Endothelial cell of umbilical vein (primary cell): ENCODE measurements around the gene ODAD3. TPM values are rescaled to one million over a fixed set of nuclear protein-coding genes. Genes with fewer than 3 reads are reported as not detected.

ENCODE experiments used
- BruUV-seq: library from RNA; stranded (reverse); fragments of 400-500 nt; replicated peaks from 2 replicates; lab custom pipeline; 2021; lab: Mats Ljungman, UMichigan
- CTCF ChIA-PET: fragments of 300-600, 350-600 bp; sonication (Branson Sonifier 250); formaldehyde crosslinking; loops from one replicate; lab custom pipeline; 2021; ENCODE audit warnings: antibody characterized with exemption, inconsistent platforms; lab: Charles Lee
- POLR2A ChIA-PET: fragments of 300-600, 350-600 bp; sonication (Branson Sonifier 250); formaldehyde crosslinking; loops from one replicate; lab custom pipeline; 2021; ENCODE audit warnings: antibody characterized with exemption, inconsistent platforms; lab: Charles Lee
- DNase-seq: peaks from one replicate; pipeline ENCODE4 v3.0.0-alpha.2; 2011; ENCODE audit warnings: low read depth, low spot score
- FAIRE-seq: peaks from 2 replicates; lab custom pipeline; 2011; peaks lifted over from hg19 to GRCh38; lab: Jason Lieb, UNC
- H2AFZ ChIP-seq: 2 replicates; pipeline ENCODE4 v1.6.0; 2012; ENCODE audit warnings: low read depth, low read length, control low read depth, inconsistent platforms
- H3K27ac ChIP-seq: 2 replicates; pipeline ENCODE4 v1.5.1; 2011; ENCODE audit warnings: low read depth, mild to moderate bottlenecking, control low read depth, low read length, moderate library complexity; ENCODE audit not compliant: insufficient read depth
- H3K27me3 ChIP-seq, 2 experiments: 2 replicates each; pipeline versions ENCODE4 v1.6.0 to v1.6.1; 2011; ENCODE audit warnings: low read length in 2 of 2, mixed read lengths in 1 of 2; ENCODE audit not compliant: control insufficient read depth in 2 of 2, insufficient read depth in 2 of 2
- H3K36me3 ChIP-seq, 2 experiments: 2 replicates in 1 of 2; 3 replicates in 1 of 2; pipeline ENCODE4 v1.5.1; 2011; ENCODE audit warnings: low read length in 2 of 2, mild to moderate bottlenecking in 1 of 2, moderate library complexity in 1 of 2; ENCODE audit not compliant: control insufficient read depth in 2 of 2, insufficient read depth in 2 of 2; ENCODE audit errors: extremely low read depth in 1 of 2
- H3K4me1 ChIP-seq: 3 replicates; pipeline ENCODE4 v1.5.1; 2011; ENCODE audit warnings: mild to moderate bottlenecking, low read length; ENCODE audit not compliant: control insufficient read depth, insufficient read depth; ENCODE audit errors: extremely low read depth
- H3K4me2 ChIP-seq: 2 replicates; pipeline ENCODE4 v1.6.1; 2011; ENCODE audit warnings: low read length, control low read depth, mixed read lengths; ENCODE audit not compliant: insufficient read depth
- H3K4me3 ChIP-seq, 3 experiments: fragments of 200-600 bp in 1 of 3; sonication (generic), shearing (Covaris generic) in 1 of 3; replicated peaks in 1 of 3; 2 replicates each; pipeline ENCODE4 v1.5.1; 2011 to 2016; ENCODE audit warnings: control low read depth in 3 of 3, low read length in 3 of 3, mild to moderate bottlenecking in 2 of 3, inconsistent platforms in 1 of 3, low read depth in 1 of 3, moderate library complexity in 1 of 3; ENCODE audit not compliant: insufficient read depth in 1 of 3
- H3K79me2 ChIP-seq: 2 replicates; pipeline ENCODE4 v1.6.0; 2012; ENCODE audit warnings: low read length, inconsistent platforms; ENCODE audit not compliant: control insufficient read depth, insufficient read depth
- H3K9ac ChIP-seq: replicated peaks from 2 replicates; pipeline ENCODE3; 2011; ENCODE audit warnings: low read length, control low read depth; ENCODE audit not compliant: insufficient read depth; ENCODE audit errors: extremely low read depth
- H3K9me1 ChIP-seq: replicated peaks from 3 replicates; pipeline ENCODE4 v1.6.0; 2011; ENCODE audit warnings: mild to moderate bottlenecking, low read length; ENCODE audit not compliant: control insufficient read depth, insufficient read depth; ENCODE audit errors: extremely low read depth
- H3K9me3 ChIP-seq: replicated peaks from 2 replicates; pipeline ENCODE4 v1.5.1; 2012; ENCODE audit warnings: low read length, inconsistent platforms; ENCODE audit not compliant: control insufficient read depth, insufficient read depth
- H4K20me1 ChIP-seq: replicated peaks from 2 replicates; pipeline ENCODE3; 2011; ENCODE audit warnings: mild to moderate bottlenecking, low read length; ENCODE audit not compliant: control insufficient read depth, insufficient read depth; ENCODE audit errors: extremely low read depth
- EZH2 ChIP-seq: IDR thresholded peaks from 2 replicates; pipeline ENCODE4 v1.6.1; 2012; ENCODE audit warnings: borderline replicate concordance, low read depth, mild to moderate bottlenecking, moderate library complexity, low read length, inconsistent platforms; ENCODE audit not compliant: severe bottlenecking
- FOS ChIP-seq: IDR thresholded peaks from 2 replicates; pipeline ENCODE4 v1.6.1; 2011; ENCODE audit warnings: mild to moderate bottlenecking, low read length, moderate library complexity, borderline replicate concordance; ENCODE audit not compliant: insufficient read depth
- GATA2 ChIP-seq: IDR thresholded peaks from 2 replicates; pipeline ENCODE4 v1.7.0; 2011; ENCODE audit warnings: low read depth, mild to moderate bottlenecking, moderate library complexity, mixed read lengths, low read length; ENCODE audit not compliant: insufficient read length, insufficient read depth
- JUN ChIP-seq: IDR thresholded peaks from 2 replicates; pipeline ENCODE4 v1.6.1; 2011; ENCODE audit warnings: borderline replicate concordance, low read depth; ENCODE audit not compliant: insufficient read length, insufficient read depth
- MYC ChIP-seq: IDR thresholded peaks from one replicate; pipeline ENCODE4 v1.6.1; 2011; ENCODE audit warnings: mild to moderate bottlenecking, low read depth, low read length
- POLR2A ChIP-seq: IDR thresholded peaks from 2 replicates; pipeline ENCODE4 v1.6.1; 2012; ENCODE audit warnings: low read depth, mild to moderate bottlenecking, control low read depth, low read length
- dilution Hi-C: fragments of 300-500 bp; cut with MboI; formaldehyde crosslinking; loops from one replicate; pipeline ENCODE4 v1.15.0; 2019; ENCODE audit warnings: low sequenced_read_pairs; ENCODE audit not compliant: extremely low pct_ligation_motif_present
- intact Hi-C: fragments of 100-400 bp; cut with micrococcal nuclease; formaldehyde crosslinking; loops from one replicate; pipeline ENCODE4 v1.10.0; 2022
- polyA plus RNA-seq, 4 experiments: library from polyadenylated mRNA; depleted of rRNA in 3 of 4; stranded (reverse) in 3 of 4; unstranded in 1 of 4; fragments of >200 nt; gene quantifications; 2 replicates each; pipeline versions ENCODE4 v1.2.1 to v1.2.3, GENCODE V29; 2011 to 2012; ENCODE audit warnings: missing spikeins in 1 of 4
- total RNA-seq: library from RNA; stranded (reverse); gene quantifications from 2 replicates; pipeline ENCODE4 v1.2.3, GENCODE V29; 2021
- TF ChIP-seq, protein P1 (sequence below): IDR thresholded peaks from 2 replicates; pipeline ENCODE4 v1.6.1; 2011; ENCODE audit not compliant: insufficient read depth, insufficient read length

ODAD3 gene
- total and polyA plus RNA-seq, 2 donors (not counting 3 experiments of a cell fraction or from before 2014, with no cell fraction given): 0.14 to 0.97 TPM

DNA sequence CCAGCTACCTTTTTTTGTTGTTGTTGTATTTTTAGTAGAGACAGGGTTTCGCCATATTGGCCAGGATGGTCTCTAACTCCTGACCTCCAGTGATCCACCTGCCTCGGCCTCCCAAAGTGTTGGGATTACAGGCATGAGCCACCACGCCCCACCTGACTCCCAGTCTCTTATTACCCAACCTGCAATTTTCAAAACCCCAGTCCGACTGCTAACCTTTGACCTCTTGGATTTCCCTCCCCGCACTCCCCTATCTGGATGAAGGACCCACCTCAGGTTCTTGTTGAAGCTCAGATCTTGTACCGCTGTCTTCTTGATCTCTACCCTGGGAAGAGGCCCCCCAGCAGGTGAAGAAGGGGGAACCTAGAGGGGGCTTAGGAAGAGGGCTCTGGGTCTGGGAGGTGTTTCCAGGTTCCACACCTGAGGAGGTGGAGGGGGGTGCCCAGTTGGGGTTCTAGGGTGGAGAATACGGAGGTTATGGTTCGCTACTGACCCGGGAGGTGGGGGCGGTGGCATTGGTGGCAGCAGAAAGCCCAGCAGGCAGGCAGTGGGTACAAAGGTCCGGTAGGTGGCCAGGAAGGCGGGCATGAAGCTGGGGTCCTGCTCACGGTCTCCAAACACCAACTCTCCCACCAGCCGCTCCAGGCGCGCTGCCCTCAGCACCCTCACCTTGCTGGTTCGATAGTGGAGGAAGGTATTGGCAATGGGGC is 18.4 kb downstream of the ODAD3 start:
- Histone ChIP-seq H3K9me1 (no peaks in the 10 kb centered on the region), H3K27me3 (peaks cover 16 to 26% of the 10 kb centered on the region in 2 experiments), H4K20me1 (no peaks in the 10 kb centered on the region), H3K79me2 (no peaks in the 10 kb centered on the region), H3K4me3 (no peak overlapping the region), H3K4me2 (no peak overlapping the region), H3K27ac (no peak overlapping the region), H2AFZ (no peak overlapping the region), H3K36me3 (no peaks in the 10 kb centered on the region), H3K4me1 (peaks cover 9% of the 10 kb centered on the region), H3K9ac (no peak overlapping the region), H3K9me3 (no peaks in the 10 kb centered on the region)
- intact Hi-C loops: no loop called here
- dilution Hi-C loops: no loop called here
- TF ChIP-seq JUN (no peak), EZH2 (no peak), FOS (no peak), GATA2 (no peak), MYC (no peak), POLR2A (no peak)
- TF ChIP-seq, protein P1, sequence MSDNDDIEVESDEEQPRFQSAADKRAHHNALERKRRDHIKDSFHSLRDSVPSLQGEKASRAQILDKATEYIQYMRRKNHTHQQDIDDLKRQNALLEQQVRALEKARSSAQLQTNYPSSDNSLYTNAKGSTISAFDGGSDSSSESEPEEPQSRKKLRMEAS: no peak
- no peak for FAIRE-seq
- ChIA-PET POLR2A (no interaction called here), CTCF (interaction anchor here (1.4 to 2.2 kb wide), 2 partner anchors 19 to 123 kb away, joined by 6 to 7 read pairs; partner anchors contain the start of gene PRKCSH)
- BruUV-seq: no TSS peak
- DNase-seq: no peak
